A204.1 (cell line): ENCODE data around the gene TMEM130.

Source experiments
- FAIRE-seq: peaks from 2 replicates; lab custom pipeline; 2012; peaks lifted over from hg19 to GRCh38; lab: Jason Lieb, UNC

TMEM130 gene

DNA sequence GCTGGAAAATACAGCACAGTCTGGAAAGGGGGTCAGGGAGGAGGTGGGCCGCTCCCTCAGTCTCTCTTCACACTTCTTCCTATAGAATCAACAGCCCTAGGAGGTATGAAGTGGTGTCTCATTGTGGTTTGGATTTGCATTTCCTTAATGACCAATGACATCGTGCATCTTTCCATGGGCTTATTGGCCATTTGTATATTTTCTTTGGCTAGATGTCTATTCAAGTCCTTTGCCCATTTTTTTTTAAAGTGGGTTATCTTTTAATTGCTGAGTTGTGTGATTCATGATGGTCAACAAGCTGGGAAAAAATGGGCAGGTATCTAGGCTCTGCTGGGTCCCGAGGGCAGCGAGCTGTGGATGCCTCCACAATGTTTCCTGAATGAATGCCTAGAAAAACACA, 29.1 kb downstream of the TMEM130 start:
- no peak for FAIRE-seq

DNA sequence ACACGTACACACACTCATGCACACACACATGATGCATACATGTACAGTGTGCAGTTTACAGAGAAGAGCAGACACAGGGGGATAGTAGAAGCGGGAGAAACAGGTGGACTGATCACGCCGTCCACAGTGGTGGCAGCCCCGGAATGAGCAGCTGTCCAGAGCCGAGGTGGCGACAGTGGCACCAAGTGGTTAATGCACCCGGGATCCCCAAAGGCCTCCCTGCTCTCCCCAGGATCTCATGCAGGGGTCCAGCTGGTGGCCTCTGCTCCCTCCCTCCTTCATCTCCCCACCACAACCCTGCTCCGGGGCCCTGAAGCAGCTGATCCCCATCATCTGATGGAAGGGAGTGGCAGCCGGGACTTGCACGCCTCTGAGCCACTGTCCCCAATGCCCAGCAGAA, 29.7 kb downstream of the TMEM130 start:
- FAIRE-seq, result no peak

DNA sequence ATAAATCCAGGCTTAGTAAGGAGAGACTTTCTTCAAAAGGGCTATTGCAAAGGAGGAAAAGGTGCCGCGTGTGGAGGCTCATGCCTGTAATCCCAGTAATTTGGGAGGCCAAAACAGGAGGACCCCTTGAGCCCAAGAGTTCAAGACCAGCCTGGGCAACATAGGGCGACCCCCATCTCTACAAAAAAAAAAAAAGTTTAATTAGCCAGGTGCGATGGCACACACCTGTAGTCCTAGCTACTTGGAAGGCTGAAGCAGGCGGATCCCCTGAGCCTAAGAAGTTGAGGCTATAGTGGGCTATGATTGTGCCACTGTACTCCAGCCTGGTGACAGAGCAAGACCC, 32.2 kb downstream of the TMEM130 start:
- FAIRE-seq, result no peak

- no peak for FAIRE-seq
These were observed 32.8 kb downstream of the TMEM130 start for GRCh38 chr7:98836811-98837629.

GRCh38 chr7:98834949-98835348, 34.9 kb downstream of the TMEM130 start:
- FAIRE-seq, result no peak

DNA sequence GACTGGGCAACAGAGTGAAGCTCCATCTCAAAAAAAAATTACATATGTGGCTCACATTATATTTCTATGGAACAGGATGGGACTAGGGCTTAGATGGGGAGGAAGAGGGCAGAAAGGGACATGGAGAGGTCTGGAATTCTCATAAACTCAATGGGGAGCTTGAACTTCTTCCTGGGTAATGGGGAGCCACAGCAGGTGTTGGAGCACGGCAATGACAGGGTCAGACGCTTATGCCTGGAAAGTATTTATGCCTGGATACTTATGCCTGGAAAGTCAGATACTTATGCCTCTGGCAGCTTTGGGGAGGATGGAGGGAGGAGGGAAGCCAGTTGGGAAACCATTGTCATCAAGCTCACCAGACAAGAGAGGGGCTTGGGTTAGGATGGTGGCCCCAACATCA, 36.8 kb downstream of the TMEM130 start:
- no peak for FAIRE-seq

- no peak for FAIRE-seq
These were observed 38.1 kb downstream of the TMEM130 start for GRCh38 chr7:98831641-98832221.

GRCh38 chr7:98830972-98831548, 38.8 kb downstream of the TMEM130 start:
- no peak for FAIRE-seq

- FAIRE-seq, result no peak
These were observed 41.4 kb downstream of the TMEM130 start for GRCh38 chr7:98828368-98828767.

DNA sequence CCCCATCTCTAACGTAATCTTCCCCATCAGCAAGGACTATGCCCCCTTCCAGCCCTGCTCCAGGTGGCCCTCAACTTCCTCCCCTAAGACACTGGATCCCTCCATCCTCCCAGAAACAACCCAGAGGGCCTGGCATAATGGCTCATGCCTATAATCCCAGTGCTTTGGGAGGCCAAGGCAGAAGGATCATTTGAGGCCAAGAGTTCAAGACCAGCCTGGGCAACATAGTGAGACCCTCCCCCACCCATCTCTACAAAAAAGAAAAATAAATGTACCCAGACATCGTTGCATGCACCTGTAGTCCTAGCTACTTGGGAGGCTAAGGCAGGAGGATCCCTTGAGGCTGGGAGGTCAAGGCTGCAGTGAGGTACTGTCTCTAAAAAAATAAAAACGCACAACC, 42.6 kb downstream of the TMEM130 start:
- FAIRE-seq, result no peak

GRCh38 chr7:98826811-98827231, 43.0 kb downstream of the TMEM130 start:
- FAIRE-seq, result no peak

GRCh38 chr7:98826387-98826786, 43.4 kb downstream of the TMEM130 start:
- no peak for FAIRE-seq

GRCh38 chr7:98823226-98823625, 46.6 kb downstream of the TMEM130 start:
- FAIRE-seq, result no peak

DNA sequence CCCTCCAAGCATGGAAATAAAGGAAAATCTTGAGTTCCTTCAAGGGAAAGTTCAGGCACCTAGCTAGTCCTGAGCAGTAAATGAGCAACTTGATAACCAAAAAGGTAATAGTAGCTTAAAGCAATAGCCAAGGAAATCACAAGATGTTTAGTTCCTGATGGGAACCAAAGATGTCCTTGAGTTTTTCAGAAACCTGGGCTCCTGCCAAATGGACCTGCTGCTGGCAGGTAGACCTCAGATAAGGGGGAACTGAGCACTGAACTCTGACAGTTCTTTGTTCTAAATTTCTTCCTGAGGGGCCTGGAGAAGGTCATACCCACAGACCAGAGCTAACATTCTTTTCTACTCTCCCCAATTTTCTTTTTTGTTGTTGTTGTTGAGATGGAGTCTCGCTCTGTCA, 48.5 kb downstream of the TMEM130 start:
- FAIRE-seq, result no peak

DNA sequence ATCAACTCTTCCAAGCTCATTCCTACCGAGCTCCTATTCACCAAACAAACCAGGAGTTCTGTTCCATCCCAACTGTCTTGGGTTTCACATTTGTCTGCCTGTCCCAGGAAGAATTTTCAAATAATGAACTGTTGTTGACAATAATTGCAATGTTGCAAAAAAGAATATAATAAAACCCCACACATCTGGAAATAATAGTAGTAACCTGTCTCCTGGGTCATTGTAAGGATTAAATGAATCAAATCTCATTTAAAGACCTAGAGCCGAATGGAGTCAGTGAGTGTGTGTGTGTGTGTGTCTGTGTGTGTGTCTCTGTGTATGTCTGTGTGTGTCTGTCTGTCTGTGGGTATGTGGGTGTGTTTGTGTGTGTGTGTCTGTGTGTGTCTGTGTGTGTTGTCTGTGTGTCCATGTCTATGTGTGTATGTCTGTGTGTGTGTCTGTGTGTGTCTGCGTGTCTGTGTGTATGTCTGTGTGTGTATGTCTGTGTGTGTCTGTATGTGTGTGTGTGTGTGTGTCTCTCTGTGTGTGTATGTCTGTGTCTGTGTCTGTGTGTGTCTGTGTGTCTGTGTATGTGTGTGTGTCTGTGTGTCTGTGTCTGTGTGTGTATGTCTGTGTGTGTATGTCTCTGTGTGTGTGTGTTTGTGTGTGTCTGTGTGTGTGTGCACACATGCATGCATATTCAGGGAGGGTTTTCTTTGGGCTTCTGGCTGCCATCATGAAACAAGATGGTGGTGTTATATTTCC, 52.7 kb downstream of the TMEM130 start:
- no peak for FAIRE-seq

- no peak for FAIRE-seq
These were observed 53.6 kb downstream of the TMEM130 start for GRCh38 chr7:98816241-98816640.

GRCh38 chr7:98815313-98815712, 54.5 kb downstream of the TMEM130 start:
- FAIRE-seq, result no peak

DNA sequence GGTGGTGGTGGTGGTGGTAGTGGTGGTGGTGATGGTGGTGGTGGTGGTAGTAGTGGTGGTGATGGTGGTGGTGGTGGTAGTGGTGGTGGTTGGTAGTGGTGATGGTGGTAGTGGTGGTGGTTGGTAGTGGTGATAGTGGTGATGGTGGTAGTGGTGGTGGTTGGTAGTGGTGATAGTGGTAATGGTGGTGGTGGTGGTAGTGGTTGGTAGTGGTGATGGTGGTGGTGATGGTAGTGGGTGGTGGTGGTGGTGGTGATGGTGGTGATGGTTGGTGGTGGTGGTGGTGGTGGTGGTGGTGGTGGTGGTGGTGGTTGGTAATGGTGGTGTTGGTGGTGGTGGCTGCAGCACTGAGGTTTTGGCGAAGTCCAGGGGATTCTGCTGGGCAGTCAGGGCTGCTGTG, 58.5 kb downstream of the TMEM130 start:
- no peak for FAIRE-seq

DNA sequence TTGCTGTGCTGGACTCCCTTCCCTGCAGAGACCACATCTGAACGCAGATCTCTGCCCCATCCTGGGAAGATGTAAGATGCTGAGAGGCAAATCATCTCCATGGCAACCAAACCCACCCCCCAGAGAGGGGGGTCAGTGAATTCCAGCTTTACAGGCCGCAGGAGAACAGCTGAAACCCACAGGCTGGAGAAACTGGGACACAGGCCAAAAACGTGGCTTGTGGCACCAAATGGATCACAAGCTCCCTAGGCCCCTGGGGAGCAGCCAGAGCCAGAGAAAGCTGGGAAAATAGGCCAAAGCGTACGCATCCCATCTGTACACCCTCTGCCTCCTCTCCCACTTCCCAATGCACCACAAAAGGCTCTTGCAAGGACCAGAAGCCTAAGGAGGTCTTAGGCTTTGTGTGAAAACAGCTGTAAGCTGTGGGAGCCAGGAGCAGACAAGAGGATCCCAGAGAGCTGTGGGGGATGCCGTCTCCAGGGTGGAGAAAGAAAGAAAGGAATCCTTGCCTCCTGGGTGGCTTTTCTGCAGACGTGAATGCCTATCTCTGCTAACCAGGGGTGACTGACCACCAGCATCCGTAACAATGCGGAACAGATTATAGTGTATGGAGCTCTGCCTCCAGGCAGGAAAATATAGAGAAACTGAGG, 59.5 kb downstream of the TMEM130 start:
- no peak for FAIRE-seq

- no peak for FAIRE-seq
These were observed 60.9 kb downstream of the TMEM130 start for GRCh38 chr7:98808751-98809460.

DNA sequence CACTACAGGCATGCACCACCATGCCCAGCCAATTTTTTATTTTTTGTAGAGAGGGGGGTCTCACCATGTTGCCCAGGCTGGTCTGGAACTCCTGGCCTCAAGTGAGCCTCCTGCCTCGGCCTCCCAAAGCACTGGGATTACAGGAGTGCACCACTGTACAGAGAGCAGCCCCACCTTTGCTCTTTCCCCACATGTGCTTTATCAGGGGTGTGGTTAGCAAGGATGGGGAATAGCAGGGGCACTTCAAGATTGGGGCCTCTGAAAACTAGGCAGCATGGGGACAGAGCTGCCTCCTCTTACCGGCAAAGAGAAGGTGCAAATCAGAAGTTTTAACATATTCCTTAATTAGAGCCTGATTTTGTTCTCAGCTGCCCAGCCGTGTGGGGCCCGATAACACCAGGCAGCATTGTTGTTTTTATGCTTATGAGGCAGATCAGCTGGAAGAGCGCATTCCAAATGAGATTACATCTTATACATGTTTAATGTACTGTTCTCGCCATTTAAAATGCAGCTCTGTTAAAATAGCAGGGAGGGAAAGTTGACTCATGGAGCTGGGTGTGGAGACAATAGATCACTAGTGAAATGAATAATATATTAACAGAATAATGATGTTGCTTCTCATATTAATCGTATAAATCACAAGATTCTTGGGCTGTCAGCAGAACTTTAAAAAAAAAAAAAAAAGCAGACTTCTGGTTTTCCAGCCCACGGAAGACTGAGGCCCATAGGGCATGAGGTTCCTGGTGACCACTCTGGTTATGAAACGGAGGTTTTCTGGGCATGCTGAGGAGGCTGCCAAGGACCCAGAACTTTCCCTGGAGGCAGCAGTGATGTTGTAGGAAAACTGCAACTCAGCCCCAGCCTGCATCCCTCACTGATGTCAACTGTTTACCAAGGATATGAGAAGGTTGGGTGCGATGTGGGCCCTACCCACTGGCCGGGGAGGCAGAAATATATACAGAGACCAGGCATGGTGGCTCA, 62.5 kb downstream of the TMEM130 start:
- no peak for FAIRE-seq
